Measurements from ENCODE around the gene OR6S1. TPM values are rescaled to one million over a fixed set of nuclear protein-coding genes. Genes with fewer than 3 reads are reported as not detected.

OR6S1 gene
- polyA plus RNA-seq, 1 donor from 2014 or later, result not detected

DNA sequence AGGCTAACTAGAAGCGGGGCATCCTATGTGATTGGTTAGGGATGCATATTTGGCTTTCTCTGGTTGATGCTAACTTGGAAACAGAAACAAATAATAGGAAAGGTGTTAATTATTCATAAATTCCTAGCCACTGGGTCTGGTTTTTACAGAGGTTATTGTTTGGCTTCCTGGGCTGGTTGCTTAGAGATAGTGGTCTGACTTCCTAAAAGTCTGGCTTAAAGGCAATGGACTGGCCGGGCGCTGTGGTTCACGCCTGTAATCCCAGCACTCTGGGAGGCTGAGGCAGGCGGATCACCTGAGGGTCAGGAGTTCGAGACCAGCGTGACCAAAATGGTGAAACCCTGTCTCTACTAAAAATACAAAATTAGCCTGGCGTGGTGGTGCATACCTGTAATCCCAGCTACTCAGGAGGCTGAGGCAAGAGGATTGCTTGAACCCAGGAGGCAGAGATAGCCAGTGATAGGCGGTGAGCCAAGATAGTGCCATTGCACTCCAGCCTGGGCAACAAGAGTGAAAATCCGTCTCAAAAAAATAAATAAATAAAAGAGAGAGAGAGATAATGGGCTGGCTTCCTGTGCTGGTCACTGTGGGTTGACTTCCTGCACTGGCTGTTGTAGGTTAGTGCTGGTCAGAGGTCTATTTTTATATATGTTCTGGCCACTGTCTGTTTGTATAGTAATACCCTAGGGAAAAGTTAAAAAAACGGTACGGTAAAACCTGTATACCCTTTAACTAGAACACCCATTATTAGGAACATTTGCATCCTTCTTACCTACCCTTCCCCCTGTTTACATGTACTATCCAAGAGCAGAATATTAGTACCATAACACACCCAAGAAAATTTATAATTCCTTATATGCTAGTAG is 24.1 kb downstream of the OR6S1 start:
- H3K4me2 ChIP-seq (ENCODE audit: low read length), result no peak overlapping the region
- no peak overlapping the region for H3K27ac ChIP-seq (ENCODE audit: low read length)
- no peak for TF ChIP-seq RAD21 (conservative IDR thresholded peaks at IDR 0.05)
- no peak for TF ChIP-seq SMC3 (conservative IDR thresholded peaks at IDR 0.05; ENCODE audit: poor library complexity)
- TF ChIP-seq MXI1 (conservative IDR thresholded peaks at IDR 0.05; ENCODE audit: poor library complexity, severe bottlenecking), result no peak
- no peak for TF ChIP-seq EZH2 (IDR thresholded peaks at IDR 0.05; ENCODE audit: borderline replicate concordance, insufficient read depth, low read length, poor library complexity, severe bottlenecking)
- TF ChIP-seq POLR2AphosphoS5 (IDR thresholded peaks at IDR 0.05), result no peak
- no peak for TF ChIP-seq EP300 (conservative IDR thresholded peaks at IDR 0.05; ENCODE audit: poor library complexity, severe bottlenecking)
- TF ChIP-seq, protein P1, sequence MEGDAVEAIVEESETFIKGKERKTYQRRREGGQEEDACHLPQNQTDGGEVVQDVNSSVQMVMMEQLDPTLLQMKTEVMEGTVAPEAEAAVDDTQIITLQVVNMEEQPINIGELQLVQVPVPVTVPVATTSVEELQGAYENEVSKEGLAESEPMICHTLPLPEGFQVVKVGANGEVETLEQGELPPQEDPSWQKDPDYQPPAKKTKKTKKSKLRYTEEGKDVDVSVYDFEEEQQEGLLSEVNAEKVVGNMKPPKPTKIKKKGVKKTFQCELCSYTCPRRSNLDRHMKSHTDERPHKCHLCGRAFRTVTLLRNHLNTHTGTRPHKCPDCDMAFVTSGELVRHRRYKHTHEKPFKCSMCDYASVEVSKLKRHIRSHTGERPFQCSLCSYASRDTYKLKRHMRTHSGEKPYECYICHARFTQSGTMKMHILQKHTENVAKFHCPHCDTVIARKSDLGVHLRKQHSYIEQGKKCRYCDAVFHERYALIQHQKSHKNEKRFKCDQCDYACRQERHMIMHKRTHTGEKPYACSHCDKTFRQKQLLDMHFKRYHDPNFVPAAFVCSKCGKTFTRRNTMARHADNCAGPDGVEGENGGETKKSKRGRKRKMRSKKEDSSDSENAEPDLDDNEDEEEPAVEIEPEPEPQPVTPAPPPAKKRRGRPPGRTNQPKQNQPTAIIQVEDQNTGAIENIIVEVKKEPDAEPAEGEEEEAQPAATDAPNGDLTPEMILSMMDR (IDR thresholded peaks at IDR 0.05; ENCODE audit: poor library complexity, severe bottlenecking), result no peak
- TF ChIP-seq TAF1 (IDR thresholded peaks at IDR 0.05; ENCODE audit: low read depth), result no peak
- TF ChIP-seq, protein P2, sequence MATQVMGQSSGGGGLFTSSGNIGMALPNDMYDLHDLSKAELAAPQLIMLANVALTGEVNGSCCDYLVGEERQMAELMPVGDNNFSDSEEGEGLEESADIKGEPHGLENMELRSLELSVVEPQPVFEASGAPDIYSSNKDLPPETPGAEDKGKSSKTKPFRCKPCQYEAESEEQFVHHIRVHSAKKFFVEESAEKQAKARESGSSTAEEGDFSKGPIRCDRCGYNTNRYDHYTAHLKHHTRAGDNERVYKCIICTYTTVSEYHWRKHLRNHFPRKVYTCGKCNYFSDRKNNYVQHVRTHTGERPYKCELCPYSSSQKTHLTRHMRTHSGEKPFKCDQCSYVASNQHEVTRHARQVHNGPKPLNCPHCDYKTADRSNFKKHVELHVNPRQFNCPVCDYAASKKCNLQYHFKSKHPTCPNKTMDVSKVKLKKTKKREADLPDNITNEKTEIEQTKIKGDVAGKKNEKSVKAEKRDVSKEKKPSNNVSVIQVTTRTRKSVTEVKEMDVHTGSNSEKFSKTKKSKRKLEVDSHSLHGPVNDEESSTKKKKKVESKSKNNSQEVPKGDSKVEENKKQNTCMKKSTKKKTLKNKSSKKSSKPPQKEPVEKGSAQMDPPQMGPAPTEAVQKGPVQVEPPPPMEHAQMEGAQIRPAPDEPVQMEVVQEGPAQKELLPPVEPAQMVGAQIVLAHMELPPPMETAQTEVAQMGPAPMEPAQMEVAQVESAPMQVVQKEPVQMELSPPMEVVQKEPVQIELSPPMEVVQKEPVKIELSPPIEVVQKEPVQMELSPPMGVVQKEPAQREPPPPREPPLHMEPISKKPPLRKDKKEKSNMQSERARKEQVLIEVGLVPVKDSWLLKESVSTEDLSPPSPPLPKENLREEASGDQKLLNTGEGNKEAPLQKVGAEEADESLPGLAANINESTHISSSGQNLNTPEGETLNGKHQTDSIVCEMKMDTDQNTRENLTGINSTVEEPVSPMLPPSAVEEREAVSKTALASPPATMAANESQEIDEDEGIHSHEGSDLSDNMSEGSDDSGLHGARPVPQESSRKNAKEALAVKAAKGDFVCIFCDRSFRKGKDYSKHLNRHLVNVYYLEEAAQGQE (IDR thresholded peaks at IDR 0.05; ENCODE audit: borderline replicate concordance), result no peak
- no peak overlapping the region for H3K4me3 ChIP-seq (ENCODE audit: low read length)
- no peaks in the 10 kb centered on the region for H4K20me1 ChIP-seq (ENCODE audit: insufficient read depth)
- H2AFZ ChIP-seq (ENCODE audit: low read depth, low read length), result no peak overlapping the region
- H3K27me3 ChIP-seq (ENCODE audit: insufficient read depth, low read depth, low read length), result peaks cover 2% of the 10 kb centered on the region
- no peaks in the 10 kb centered on the region for H3K79me2 ChIP-seq (replicated peaks; ENCODE audit: insufficient read depth, low read length)
- H3F3A ChIP-seq (ENCODE audit: insufficient read depth, low read length, poor library complexity, severe bottlenecking), result peaks cover 5% of the 10 kb centered on the region
- H3K9me2 ChIP-seq (ENCODE audit: insufficient read depth, low read length), result no peaks in the 10 kb centered on the region
- no peak overlapping the region for H3K9ac ChIP-seq (ENCODE audit: low read length)
- no peaks in the 10 kb centered on the region for H3K9me3 ChIP-seq (ENCODE audit: low read length)
- H3K36me3 ChIP-seq (ENCODE audit: insufficient read depth, low read length), result no peaks in the 10 kb centered on the region

DNA sequence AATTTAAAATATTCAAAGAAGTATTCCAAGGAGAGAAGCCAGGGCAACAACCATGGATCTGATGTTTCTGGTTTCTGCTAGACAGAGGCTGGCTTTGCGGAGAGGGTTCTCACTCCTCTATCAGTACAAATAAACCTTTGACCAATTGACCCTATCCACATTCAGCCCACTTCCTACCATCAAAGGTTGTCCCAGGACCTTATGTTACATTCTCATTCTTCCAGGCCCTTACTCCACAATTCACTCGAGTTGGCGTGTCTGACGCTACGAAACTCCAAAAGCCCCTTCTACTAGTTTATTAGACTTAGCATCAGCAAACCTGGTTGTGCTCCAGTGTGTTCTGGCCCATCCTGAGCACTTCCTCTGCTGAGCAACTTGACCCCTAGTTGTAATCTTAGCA is 25.5 kb downstream of the OR6S1 start:
- TF ChIP-seq SMC3 (conservative IDR thresholded peaks at IDR 0.05; ENCODE audit: poor library complexity) (no peak), POLR2AphosphoS5 (IDR thresholded peaks at IDR 0.05) (no peak), TAF1 (IDR thresholded peaks at IDR 0.05; ENCODE audit: low read depth) (no peak), EZH2 (IDR thresholded peaks at IDR 0.05; ENCODE audit: borderline replicate concordance, insufficient read depth, low read length, poor library complexity, severe bottlenecking) (no peak), RAD21 (conservative IDR thresholded peaks at IDR 0.05) (no peak), EP300 (conservative IDR thresholded peaks at IDR 0.05; ENCODE audit: poor library complexity, severe bottlenecking) (no peak), MXI1 (conservative IDR thresholded peaks at IDR 0.05; ENCODE audit: poor library complexity, severe bottlenecking) (no peak)
- TF ChIP-seq, protein P2 (IDR thresholded peaks at IDR 0.05; ENCODE audit: borderline replicate concordance), result no peak
- TF ChIP-seq, protein P1 (IDR thresholded peaks at IDR 0.05; ENCODE audit: poor library complexity, severe bottlenecking), result no peak
- H3K9me3 ChIP-seq (ENCODE audit: low read length), result no peaks in the 10 kb centered on the region
- no peaks in the 10 kb centered on the region for H3K27me3 ChIP-seq (ENCODE audit: insufficient read depth, low read depth, low read length)
- H3F3A ChIP-seq (ENCODE audit: insufficient read depth, low read length, poor library complexity, severe bottlenecking), result peaks cover 5% of the 10 kb centered on the region
- H2AFZ ChIP-seq (ENCODE audit: low read depth, low read length), result no peak overlapping the region
- H3K79me2 ChIP-seq (replicated peaks; ENCODE audit: insufficient read depth, low read length), result no peaks in the 10 kb centered on the region
- H3K4me3 ChIP-seq (ENCODE audit: low read length), result no peak overlapping the region
- H3K9ac ChIP-seq (ENCODE audit: low read length), result no peak overlapping the region
- H3K4me2 ChIP-seq (ENCODE audit: low read length), result no peak overlapping the region
- no peak overlapping the region for H3K27ac ChIP-seq (ENCODE audit: low read length)
- no peaks in the 10 kb centered on the region for H3K9me2 ChIP-seq (ENCODE audit: insufficient read depth, low read length)
- no peaks in the 10 kb centered on the region for H4K20me1 ChIP-seq (ENCODE audit: insufficient read depth)
- no peaks in the 10 kb centered on the region for H3K36me3 ChIP-seq (ENCODE audit: insufficient read depth, low read length)

Measured in neural cell (in vitro differentiated cells).